Activated T-cell treated with anti-CD3 and anti-CD28 coated beads, Interleukin-2, amount 50 U/mL, for 24 hours (primary cell): ENCODE measurements around the gene POLE3.
"Not testable (repeated sequence)": the region's sequence is repeated elsewhere in the genome, so short reads cannot be mapped to it uniquely, and the experiment has no call there.

ENCODE experiments used
- DNase-seq: peaks from one replicate; pipeline ENCODE4 v3.0.0-alpha.2; 2020
- H3K27ac Mint-ChIP-seq: 2 replicates; pipeline ENCODE4 v1.8.0; 2020; ENCODE audit warnings: mild to moderate bottlenecking, mixed read lengths
- H3K27me3 Mint-ChIP-seq: 2 replicates; pipeline ENCODE4 v1.8.0; 2020; ENCODE audit warnings: mixed read lengths
- H3K36me3 Mint-ChIP-seq: 2 replicates; pipeline ENCODE4 v1.8.0; 2020; ENCODE audit warnings: low read depth, mixed read lengths
- H3K4me1 Mint-ChIP-seq: 2 replicates; pipeline ENCODE4 v1.8.0; 2020; ENCODE audit warnings: low read depth, mixed read lengths
- H3K4me3 Mint-ChIP-seq: 2 replicates; pipeline ENCODE4 v1.8.0; 2020; ENCODE audit warnings: mild to moderate bottlenecking, moderate library complexity, mixed read lengths
- H3K9me3 Mint-ChIP-seq: 2 replicates; pipeline ENCODE4 v1.8.0; 2020; ENCODE audit warnings: mixed read lengths

POLE3 gene

GRCh38 chr9:113410207-113410864, at the start of gene POLE3, which contains the start of gene C9orf43:
Gene POLE3, minus strand, starts transcription at chr9:113410675. Its CDS starts 382 bp downstream, at chr9:113410293.
Gene C9orf43, plus strand, starts transcription at chr9:113410747. Its CDS starts 2,747 bp downstream, at chr9:113413494.
- DNase-seq: peak; percentile 98
- peaks cover 37% of the 10 kb centered on the region for H3K4me1 Mint-ChIP-seq
- H3K27me3 Mint-ChIP-seq: no peaks in the 10 kb centered on the region
- H3K9me3 Mint-ChIP-seq: no peaks in the 10 kb centered on the region
- peak within 1 kb of the TSS; percentile 99 for H3K27ac Mint-ChIP-seq
- peak within 1 kb of the TSS; percentile 94 for H3K4me3 Mint-ChIP-seq
- peaks cover 49% of the 10 kb centered on the region for H3K36me3 Mint-ChIP-seq

DNA sequence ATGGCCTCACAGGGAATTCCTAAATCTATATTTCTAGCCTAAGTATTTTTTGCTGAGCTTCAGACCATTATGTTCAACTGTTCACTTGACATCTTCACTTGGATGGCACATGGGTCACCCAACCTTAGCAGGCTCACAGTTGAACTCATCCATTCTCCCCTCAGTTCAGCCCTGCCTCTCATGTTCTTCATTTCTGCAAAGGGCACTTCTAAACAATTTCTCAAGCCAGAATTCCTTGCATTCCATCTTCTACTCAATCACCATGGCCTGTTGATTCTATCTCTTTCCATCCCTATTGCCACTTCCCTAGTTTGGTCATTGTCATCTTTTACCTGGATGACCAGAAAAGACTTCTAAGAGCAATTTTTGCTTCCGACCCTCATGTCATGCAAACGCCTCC, 45.8 kb upstream of the POLE3 start:
- Mint-ChIP-seq H3K27ac (peak overlapping the region; percentile 2), H3K4me1 (peaks cover 8% of the 10 kb centered on the region), H3K4me3 (no peak overlapping the region), H3K27me3 (no peaks in the 10 kb centered on the region), H3K36me3 (no peaks in the 10 kb centered on the region), H3K9me3 (no peaks in the 10 kb centered on the region)
- DNase-seq: no peak

DNA sequence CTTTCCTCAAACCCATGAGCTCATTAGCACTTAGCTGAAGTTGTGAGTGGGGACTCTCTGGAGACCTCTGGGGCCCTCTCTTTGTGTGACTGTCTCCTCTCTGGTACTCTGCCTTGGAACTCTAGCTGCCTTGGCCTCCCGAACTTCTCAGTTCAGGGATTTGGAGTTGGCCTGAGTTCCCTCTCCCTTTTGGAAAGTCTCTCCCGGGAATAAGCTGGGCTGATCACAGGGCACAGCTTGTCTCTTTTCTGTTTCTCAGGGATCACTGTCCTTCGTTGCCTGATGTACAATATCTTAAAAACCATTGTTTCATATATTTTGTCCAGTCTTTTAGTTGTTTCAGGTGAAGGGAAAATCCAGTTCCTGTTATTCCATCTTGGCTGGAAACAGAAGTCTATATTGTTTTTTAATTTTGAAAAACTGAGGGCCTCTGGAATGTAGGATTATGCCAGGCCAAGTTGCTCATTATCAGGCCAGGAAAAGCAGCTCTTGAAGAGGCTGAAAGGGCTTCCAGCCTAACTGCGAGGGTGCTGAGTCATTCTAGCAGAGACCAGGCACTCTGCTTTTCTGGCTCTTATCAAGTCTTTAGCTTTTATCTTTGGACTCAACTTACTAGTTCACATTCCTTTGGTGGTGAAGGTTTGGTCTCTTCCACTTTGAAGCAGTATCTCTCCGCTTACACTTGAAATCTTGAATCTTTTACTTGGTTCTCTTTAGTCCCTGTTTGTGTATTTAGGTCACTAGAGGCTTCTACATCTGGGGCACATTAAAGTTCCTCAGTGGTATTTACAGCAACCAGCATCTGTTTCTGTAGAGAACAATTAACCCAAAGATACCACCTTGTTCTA, 44.7 kb upstream of the POLE3 start:
- Mint-ChIP-seq H3K27me3 (no peaks in the 10 kb centered on the region), H3K27ac (peak overlapping the region; percentile 19), H3K4me3 (no peak overlapping the region), H3K36me3 (no peaks in the 10 kb centered on the region), H3K4me1 (peaks cover 8% of the 10 kb centered on the region), H3K9me3 (no peaks in the 10 kb centered on the region)
- no peak for DNase-seq

DNA sequence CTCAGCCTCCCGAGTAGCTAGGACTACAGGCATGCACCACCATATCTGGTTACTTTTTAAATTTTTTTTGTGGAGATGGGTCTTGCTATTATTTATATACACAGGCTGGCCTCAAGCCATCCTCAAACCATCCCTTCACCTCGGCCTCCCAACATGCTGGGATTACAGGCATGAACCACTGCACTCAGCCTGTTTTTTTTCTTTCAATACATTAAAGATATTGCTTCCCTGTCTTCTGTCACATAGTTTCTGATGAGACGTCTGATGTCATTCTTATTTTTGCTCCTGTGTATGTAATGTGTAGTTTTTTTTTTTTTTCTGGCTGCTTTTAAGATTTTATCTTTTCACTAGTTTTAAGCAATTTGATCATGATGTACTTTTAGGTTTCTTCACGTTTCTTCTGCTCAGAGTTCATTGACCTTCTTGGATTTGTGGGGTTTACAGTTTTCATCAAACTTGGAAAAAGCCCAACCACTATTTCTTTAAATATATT, 41.7 kb upstream of the POLE3 start:
- peaks cover 8% of the 10 kb centered on the region for H3K4me1 Mint-ChIP-seq
- H3K4me3 Mint-ChIP-seq: no peak overlapping the region
- no peaks in the 10 kb centered on the region for H3K27me3 Mint-ChIP-seq
- DNase-seq: no peak
- no peaks in the 10 kb centered on the region for H3K36me3 Mint-ChIP-seq
- H3K9me3 Mint-ChIP-seq: no peaks in the 10 kb centered on the region
- no peak overlapping the region for H3K27ac Mint-ChIP-seq

DNA sequence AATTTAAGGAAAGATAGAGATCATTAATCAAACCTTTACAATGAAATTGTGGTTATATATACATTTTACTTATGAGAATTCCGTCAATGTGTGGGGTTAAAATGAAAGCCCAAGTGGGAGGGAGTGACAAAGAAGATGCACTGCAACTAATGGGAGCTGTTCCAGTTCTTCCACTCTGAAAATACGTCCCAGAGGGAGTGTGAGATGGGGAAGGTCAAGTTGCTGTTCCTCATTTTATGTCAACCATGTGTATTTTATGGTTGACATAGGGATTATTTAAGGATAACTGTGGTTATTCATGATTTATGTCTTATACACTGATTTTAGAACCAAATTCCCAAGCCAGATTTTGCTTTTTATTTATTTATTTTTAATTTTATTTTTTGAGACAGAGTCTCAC, 38.9 kb upstream of the POLE3 start:
- no peak for DNase-seq
- H3K9me3 Mint-ChIP-seq: no peaks in the 10 kb centered on the region
- H3K36me3 Mint-ChIP-seq: no peaks in the 10 kb centered on the region
- H3K4me3 Mint-ChIP-seq: no peak overlapping the region
- peaks cover 3% of the 10 kb centered on the region for H3K4me1 Mint-ChIP-seq
- no peak overlapping the region for H3K27ac Mint-ChIP-seq
- H3K27me3 Mint-ChIP-seq: no peaks in the 10 kb centered on the region

GRCh38 chr9:113446323-113446740, 35.9 kb upstream of the POLE3 start:
- no peak overlapping the region for H3K4me3 Mint-ChIP-seq
- DNase-seq: no peak
- H3K36me3 Mint-ChIP-seq: no peaks in the 10 kb centered on the region
- no peak overlapping the region for H3K27ac Mint-ChIP-seq
- no peaks in the 10 kb centered on the region for H3K9me3 Mint-ChIP-seq
- no peaks in the 10 kb centered on the region for H3K27me3 Mint-ChIP-seq
- H3K4me1 Mint-ChIP-seq: peaks cover 3% of the 10 kb centered on the region

DNA sequence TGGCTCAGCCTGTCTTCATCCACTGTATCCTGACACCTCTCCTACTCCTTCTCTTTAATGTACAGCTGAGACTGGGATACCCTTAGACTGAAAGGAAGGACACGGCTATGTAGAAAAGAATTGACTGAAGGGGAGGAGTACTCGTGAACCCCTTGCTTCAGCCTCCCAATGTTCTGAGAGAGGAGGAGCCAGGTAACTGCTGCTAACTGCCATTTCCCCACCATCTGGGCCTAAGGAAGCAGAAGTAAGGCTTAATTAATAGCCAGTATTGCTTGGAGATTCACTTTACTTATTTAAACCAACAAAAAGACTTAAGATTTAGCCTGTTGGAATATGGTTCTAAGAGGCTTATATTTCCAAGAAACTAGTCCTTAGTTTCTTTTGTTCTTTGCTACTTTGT, 34.3 kb upstream of the POLE3 start:
- DNase-seq: no peak
- Mint-ChIP-seq H3K27me3 (no peaks in the 10 kb centered on the region), H3K4me1 (peaks cover 3% of the 10 kb centered on the region), H3K36me3 (no peaks in the 10 kb centered on the region), H3K9me3 (no peaks in the 10 kb centered on the region), H3K4me3 (no peak overlapping the region), H3K27ac (no peak overlapping the region)

DNA sequence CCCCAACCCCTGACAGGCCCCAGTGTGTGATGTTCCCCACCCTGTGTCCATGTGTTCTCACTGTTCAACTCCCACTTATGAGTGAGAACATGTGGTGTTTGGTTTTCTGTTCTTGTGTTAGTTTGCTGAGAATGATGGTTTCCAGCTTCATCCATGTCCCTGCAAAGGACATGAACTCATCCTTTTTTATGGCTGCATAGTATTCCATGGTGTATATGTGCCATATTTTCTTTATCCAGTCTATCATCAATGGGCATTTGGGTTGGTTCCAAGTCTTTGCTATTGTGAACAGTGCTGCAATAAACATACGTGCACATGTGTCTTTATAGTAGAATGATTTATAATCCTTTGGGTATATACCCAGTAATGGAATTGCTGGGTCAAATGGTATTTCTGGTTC, 27.2 kb upstream of the POLE3 start:
- not testable (repeated sequence) for DNase-seq, H3K36me3 Mint-ChIP-seq, H3K27ac Mint-ChIP-seq, H3K4me1 Mint-ChIP-seq, H3K9me3 Mint-ChIP-seq, H3K27me3 Mint-ChIP-seq, H3K4me3 Mint-ChIP-seq

GRCh38 chr9:113436728-113437515, 26.4 kb upstream of the POLE3 start:
- Mint-ChIP-seq H3K4me3 (no peak overlapping the region), H3K4me1 (no peaks in the 10 kb centered on the region), H3K9me3 (no peaks in the 10 kb centered on the region), H3K27me3 (no peaks in the 10 kb centered on the region), H3K36me3 (no peaks in the 10 kb centered on the region), H3K27ac (no peak overlapping the region)
- DNase-seq: no peak

DNA sequence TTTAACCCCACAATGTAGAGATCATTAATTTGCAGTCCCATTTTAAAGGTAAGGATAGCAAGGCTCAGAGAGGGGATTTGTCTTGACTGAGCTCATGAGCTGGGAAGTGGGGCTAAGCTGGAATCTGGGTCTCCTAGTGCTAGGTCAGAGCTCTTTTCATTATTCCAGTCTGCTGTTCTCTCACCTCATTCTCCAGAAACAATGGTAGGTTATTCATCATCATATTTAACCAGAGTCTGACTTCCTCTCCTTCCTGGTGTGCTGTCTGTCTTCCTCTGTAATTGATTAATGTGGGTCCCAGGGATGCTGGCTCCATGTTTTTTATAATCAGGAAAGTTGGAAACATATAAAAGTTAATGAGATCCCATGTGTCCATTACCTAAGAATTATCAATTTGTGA, 20.7 kb upstream of the POLE3 start:
- DNase-seq: no peak
- H3K36me3 Mint-ChIP-seq: no peaks in the 10 kb centered on the region
- H3K27ac Mint-ChIP-seq: no peak overlapping the region
- no peaks in the 10 kb centered on the region for H3K27me3 Mint-ChIP-seq
- H3K4me1 Mint-ChIP-seq: no peaks in the 10 kb centered on the region
- no peaks in the 10 kb centered on the region for H3K9me3 Mint-ChIP-seq
- H3K4me3 Mint-ChIP-seq: no peak overlapping the region

- Mint-ChIP-seq H3K36me3 (no peaks in the 10 kb centered on the region), H3K4me3 (no peak overlapping the region), H3K27me3 (peaks cover 7% of the 10 kb centered on the region), H3K9me3 (no peaks in the 10 kb centered on the region), H3K27ac (no peak overlapping the region), H3K4me1 (no peaks in the 10 kb centered on the region)
- DNase-seq: no peak
These were observed 17.7 kb upstream of the POLE3 start for GRCh38 chr9:113428062-113428615.

DNA sequence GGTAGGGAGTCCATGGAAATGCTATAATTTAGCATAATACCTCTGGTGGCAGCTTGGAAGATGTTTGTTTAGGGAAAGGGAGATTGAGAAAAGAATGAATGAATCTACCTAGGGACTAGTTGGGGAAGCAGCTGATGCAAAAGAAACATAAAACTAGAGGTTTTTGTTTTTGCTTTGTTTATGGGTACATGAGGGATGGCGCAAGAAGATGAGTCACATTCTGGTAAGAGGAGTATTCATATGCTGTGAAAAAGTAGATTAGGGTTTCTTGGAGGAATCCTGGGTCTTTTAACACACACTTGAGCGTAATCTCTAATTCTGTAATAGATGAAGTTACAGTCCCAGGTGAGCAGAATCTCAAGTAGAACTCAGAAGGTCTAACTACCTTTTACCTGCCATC, 17.2 kb upstream of the POLE3 start:
- Mint-ChIP-seq H3K36me3 (no peaks in the 10 kb centered on the region), H3K27me3 (peaks cover 7% of the 10 kb centered on the region), H3K27ac (no peak overlapping the region), H3K9me3 (no peaks in the 10 kb centered on the region), H3K4me3 (no peak overlapping the region), H3K4me1 (no peaks in the 10 kb centered on the region)
- DNase-seq: no peak

DNA sequence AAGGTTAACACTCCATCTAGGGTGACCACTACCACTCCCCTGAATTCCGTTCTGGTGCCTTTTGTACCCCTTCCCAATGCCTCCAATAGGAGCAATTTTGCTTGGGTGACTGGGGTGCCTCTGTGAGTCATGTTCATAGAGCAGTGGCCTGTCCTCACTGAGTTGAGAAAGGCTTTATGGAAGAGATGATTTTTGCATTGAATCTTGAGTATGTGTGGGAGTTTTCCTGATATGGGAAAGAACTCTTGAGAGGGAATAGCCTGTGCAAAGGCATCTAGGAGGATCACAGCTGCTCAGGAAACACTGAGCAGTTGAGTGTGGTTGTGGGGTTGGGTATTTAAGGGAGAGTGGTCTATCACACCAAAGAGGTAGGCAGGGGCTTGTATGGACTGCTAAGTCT, 16.2 kb upstream of the POLE3 start:
- peaks cover 7% of the 10 kb centered on the region for H3K27me3 Mint-ChIP-seq
- H3K9me3 Mint-ChIP-seq: no peaks in the 10 kb centered on the region
- H3K4me3 Mint-ChIP-seq: no peak overlapping the region
- no peaks in the 10 kb centered on the region for H3K4me1 Mint-ChIP-seq
- H3K27ac Mint-ChIP-seq: no peak overlapping the region
- no peak for DNase-seq
- H3K36me3 Mint-ChIP-seq: no peaks in the 10 kb centered on the region

GRCh38 chr9:113425072-113425471, 14.6 kb upstream of the POLE3 start:
- Mint-ChIP-seq H3K27me3 (peaks cover 7% of the 10 kb centered on the region), H3K36me3 (no peaks in the 10 kb centered on the region), H3K9me3 (no peaks in the 10 kb centered on the region), H3K4me1 (no peaks in the 10 kb centered on the region), H3K4me3 (no peak overlapping the region), H3K27ac (no peak overlapping the region)
- DNase-seq: no peak
